Measurements from ENCODE around the gene MAP2K5.

DNA sequence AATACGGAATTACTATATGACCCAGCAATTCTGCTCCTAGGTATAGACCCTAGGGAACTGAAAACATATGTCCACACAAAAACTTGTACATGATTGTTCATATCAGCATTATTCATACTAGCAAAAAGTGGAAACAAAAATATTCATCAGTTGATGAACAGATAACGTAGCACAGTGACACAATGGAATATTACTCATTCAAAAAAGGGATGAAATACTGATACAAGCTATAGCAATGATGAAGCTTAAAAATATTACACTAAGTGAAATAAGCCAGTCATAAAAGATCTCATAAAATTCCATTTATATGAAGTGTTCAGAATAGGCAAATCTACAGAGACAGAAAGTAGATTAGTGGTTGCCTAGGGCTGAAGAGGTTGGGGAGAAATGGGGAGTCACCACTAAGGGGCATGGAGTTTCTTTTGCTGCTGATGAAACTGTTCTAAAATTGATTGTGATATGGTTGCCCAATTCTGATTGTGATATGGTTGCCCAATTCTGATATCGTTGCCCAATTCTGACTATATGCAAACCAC is 11.1 kb upstream of the MAP2K5 start:
- TF ChIP-seq, protein P1, sequence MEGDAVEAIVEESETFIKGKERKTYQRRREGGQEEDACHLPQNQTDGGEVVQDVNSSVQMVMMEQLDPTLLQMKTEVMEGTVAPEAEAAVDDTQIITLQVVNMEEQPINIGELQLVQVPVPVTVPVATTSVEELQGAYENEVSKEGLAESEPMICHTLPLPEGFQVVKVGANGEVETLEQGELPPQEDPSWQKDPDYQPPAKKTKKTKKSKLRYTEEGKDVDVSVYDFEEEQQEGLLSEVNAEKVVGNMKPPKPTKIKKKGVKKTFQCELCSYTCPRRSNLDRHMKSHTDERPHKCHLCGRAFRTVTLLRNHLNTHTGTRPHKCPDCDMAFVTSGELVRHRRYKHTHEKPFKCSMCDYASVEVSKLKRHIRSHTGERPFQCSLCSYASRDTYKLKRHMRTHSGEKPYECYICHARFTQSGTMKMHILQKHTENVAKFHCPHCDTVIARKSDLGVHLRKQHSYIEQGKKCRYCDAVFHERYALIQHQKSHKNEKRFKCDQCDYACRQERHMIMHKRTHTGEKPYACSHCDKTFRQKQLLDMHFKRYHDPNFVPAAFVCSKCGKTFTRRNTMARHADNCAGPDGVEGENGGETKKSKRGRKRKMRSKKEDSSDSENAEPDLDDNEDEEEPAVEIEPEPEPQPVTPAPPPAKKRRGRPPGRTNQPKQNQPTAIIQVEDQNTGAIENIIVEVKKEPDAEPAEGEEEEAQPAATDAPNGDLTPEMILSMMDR (IDR thresholded peaks at IDR 0.05), result no peak
- no peak for TF ChIP-seq POLR2A (IDR thresholded peaks at IDR 0.05)
